Measurements from ENCODE around the gene CLPSL2. TPM values are rescaled to one million over a fixed set of nuclear protein-coding genes. Genes with fewer than 3 reads are reported as not detected.

CLPSL2 gene
- not detected for polyA plus RNA-seq (2012; ENCODE audit: insufficient read length, low read depth)

- TF ChIP-seq SIN3A (IDR thresholded peaks at IDR 0.05; ENCODE audit: borderline replicate concordance, insufficient read depth, low read length): no peak
- TF ChIP-seq FOXP2 (optimal IDR thresholded peaks at IDR 0.05; ENCODE audit: borderline replicate concordance, extremely low read depth, extremely low read length, insufficient read depth): no peak
- TF ChIP-seq POLR2AphosphoS5 (IDR thresholded peaks at IDR 0.05; ENCODE audit: low read depth, low read length): no peak
- TF ChIP-seq REST (IDR thresholded peaks at IDR 0.05; ENCODE audit: insufficient read depth in 1 of 2, low read depth in 2 of 2, low read length in 2 of 2): no peak
- TF ChIP-seq TAF1 (IDR thresholded peaks at IDR 0.05; ENCODE audit: borderline replicate concordance, insufficient read depth, low read length): no peak
Measured at GRCh38 chr6:35776364-35777215, at the start of gene CLPSL2. TSS of gene CLPSL2 (plus strand) at chr6:35776598. CDS start at chr6:35776619, 21 bp downstream.

GRCh38 chr6:35727231-35727934 is 49.0 kb upstream of the CLPSL2 start:
- no peak for TF ChIP-seq SIN3A (IDR thresholded peaks at IDR 0.05; ENCODE audit: borderline replicate concordance, insufficient read depth, low read length)
- peak; percentile 32 for TF ChIP-seq POLR2AphosphoS5 (IDR thresholded peaks at IDR 0.05; ENCODE audit: low read depth, low read length)
- TF ChIP-seq TAF1 (IDR thresholded peaks at IDR 0.05; ENCODE audit: borderline replicate concordance, insufficient read depth, low read length): peak; percentile 35; the same call in 1 of the 2 replicates
- no peak for TF ChIP-seq FOXP2 (optimal IDR thresholded peaks at IDR 0.05; ENCODE audit: borderline replicate concordance, extremely low read depth, extremely low read length, insufficient read depth)
- TF ChIP-seq REST (IDR thresholded peaks at IDR 0.05; ENCODE audit: insufficient read depth in 1 of 2, low read depth in 2 of 2, low read length in 2 of 2): no peak

GRCh38 chr6:35727935-35728682 is 48.3 kb upstream of the CLPSL2 start:
- 0 out of 2 replicates have a peak, but pooled peaks have one; percentile 36 for TF ChIP-seq POLR2AphosphoS5 (IDR thresholded peaks at IDR 0.05; ENCODE audit: low read depth, low read length)
- TF ChIP-seq FOXP2 (optimal IDR thresholded peaks at IDR 0.05; ENCODE audit: borderline replicate concordance, extremely low read depth, extremely low read length, insufficient read depth): no peak

- TF ChIP-seq FOXP2 (optimal IDR thresholded peaks at IDR 0.05; ENCODE audit: borderline replicate concordance, extremely low read depth, extremely low read length, insufficient read depth) (no peak), POLR2AphosphoS5 (IDR thresholded peaks at IDR 0.05; ENCODE audit: low read depth, low read length) (no peak), SIN3A (IDR thresholded peaks at IDR 0.05; ENCODE audit: borderline replicate concordance, insufficient read depth, low read length) (no peak), TAF1 (IDR thresholded peaks at IDR 0.05; ENCODE audit: borderline replicate concordance, insufficient read depth, low read length) (no peak), REST (IDR thresholded peaks at IDR 0.05; ENCODE audit: insufficient read depth in 1 of 2, low read depth in 2 of 2, low read length in 2 of 2) (no peak)
Measured at GRCh38 chr6:35728683-35729678, 47.4 kb upstream of the CLPSL2 start.
